NCI-H1930 (cell line): ENCODE results near the gene RNF220.
A peak's percentile ranks its signal among the peaks of the same experiment; 100 is the strongest.

Experiments
- DNase-seq, 2 experiments: peaks; one replicate each; lab custom pipeline; 2025; lab: John Stamatoyannopoulos, UW

RNF220 gene

GRCh38 chr1:44587796-44588460, 182.9 kb downstream of the RNF220 start:
- DNase-seq, result no peak

GRCh38 chr1:44588551-44589210, 183.6 kb downstream of the RNF220 start:
- no peak for DNase-seq

- no peak for DNase-seq
Observed at GRCh38 chr1:44590475-44590874, 185.4 kb downstream of the RNF220 start.

- no peak for DNase-seq
Observed at GRCh38 chr1:44591381-44591780, 186.3 kb downstream of the RNF220 start.

- DNase-seq, result no peak
Observed at GRCh38 chr1:44592208-44593145, 187.4 kb downstream of the RNF220 start.

GRCh38 chr1:44594353-44594752, 189.3 kb downstream of the RNF220 start:
- no peak for DNase-seq

- DNase-seq, result peak in 1 of 2 experiments; percentile 43
Observed at GRCh38 chr1:44594871-44595735, 190.0 kb downstream of the RNF220 start.

GRCh38 chr1:44596511-44596910, 191.5 kb downstream of the RNF220 start:
- no peak for DNase-seq

- no peak for DNase-seq
Observed at GRCh38 chr1:44598167-44598566, 193.1 kb downstream of the RNF220 start.

GRCh38 chr1:44602634-44603628, 197.9 kb downstream of the RNF220 start:
- no peak for DNase-seq

GRCh38 chr1:44603718-44604117, 198.7 kb downstream of the RNF220 start:
- no peak for DNase-seq

- DNase-seq, result no peak
Observed at GRCh38 chr1:44604157-44604955, 199.3 kb downstream of the RNF220 start.

GRCh38 chr1:44605914-44606615, 201.0 kb downstream of the RNF220 start:
- DNase-seq, result no peak

- no peak for DNase-seq
Observed at GRCh38 chr1:44606701-44607281, 201.7 kb downstream of the RNF220 start.

- DNase-seq, result no peak
Observed at GRCh38 chr1:44608141-44608540, 203.1 kb downstream of the RNF220 start.

- DNase-seq, result peak in 1 of 2 experiments; percentile 16
Observed at GRCh38 chr1:44609412-44609767, 204.3 kb downstream of the RNF220 start.

GRCh38 chr1:44609768-44610526, 204.9 kb downstream of the RNF220 start:
- no peak for DNase-seq
